GM18519 (cell line): Measurements from ENCODE around the gene FBXO3.
"Not testable (repeated sequence)": the region's sequence is repeated elsewhere in the genome, so short reads cannot be mapped to it uniquely, and the experiment has no call there.

Experiments used
- ATAC-seq: cut with Tn5 transposase; IDR thresholded peaks from one replicate; pipeline ENCODE4 v1.9.1; 2021; ENCODE audit warnings: mild to moderate bottlenecking, moderate library complexity; ENCODE audit not compliant: unreplicated experiment, low FRiP score

FBXO3 gene

GRCh38 chr11:33773987-33774735 lies at the start of gene FBXO3:
Gene FBXO3, minus strand, starts transcription at chr11:33774520. Its CDS starts 23 bp downstream, at chr11:33774497.
- no peak for ATAC-seq

- ATAC-seq: not testable (repeated sequence)
Measured at GRCh38 chr11:33822981-33823380, 48.7 kb upstream of the FBXO3 start.

GRCh38 chr11:33819278-33820035 lies 45.1 kb upstream of the FBXO3 start:
- ATAC-seq: no peak

GRCh38 chr11:33808228-33808828 lies 34.0 kb upstream of the FBXO3 start:
- peak; percentile 61 for ATAC-seq

- no peak for ATAC-seq
Measured at GRCh38 chr11:33804471-33804870, 30.2 kb upstream of the FBXO3 start.

GRCh38 chr11:33802194-33802950 lies 28.1 kb upstream of the FBXO3 start:
- ATAC-seq: no peak

- ATAC-seq: no peak
Measured at GRCh38 chr11:33801821-33802193, 27.5 kb upstream of the FBXO3 start.

GRCh38 chr11:33797879-33798278 lies 23.6 kb upstream of the FBXO3 start:
- no peak for ATAC-seq

- no peak for ATAC-seq
Measured at GRCh38 chr11:33790040-33790439, 15.7 kb upstream of the FBXO3 start.

GRCh38 chr11:33788095-33788494 lies 13.8 kb upstream of the FBXO3 start:
- not testable (repeated sequence) for ATAC-seq

GRCh38 chr11:33787076-33787475 lies 12.8 kb upstream of the FBXO3 start:
- no peak for ATAC-seq

GRCh38 chr11:33785609-33786008 lies 11.3 kb upstream of the FBXO3 start:
- no peak for ATAC-seq

GRCh38 chr11:33779849-33780528 lies 5.7 kb upstream of the FBXO3 start:
- ATAC-seq: no peak

GRCh38 chr11:33778675-33779074 lies 4.4 kb upstream of the FBXO3 start:
- ATAC-seq: no peak

GRCh38 chr11:33777906-33778305 lies 3.6 kb upstream of the FBXO3 start:
- ATAC-seq: no peak

GRCh38 chr11:33775832-33776470 lies 1.6 kb upstream of the FBXO3 start:
- ATAC-seq: no peak

- no peak for ATAC-seq
Measured at GRCh38 chr11:33775467-33775807, 1.1 kb upstream of the FBXO3 start.

GRCh38 chr11:33774736-33775466 lies 581 bp upstream of the FBXO3 start:
- no peak for ATAC-seq

GRCh38 chr11:33773404-33773986 lies 825 bp downstream of the FBXO3 start:
- ATAC-seq: no peak
